ENCODE results near the gene PACSIN2. TPM values are rescaled to one million over a fixed set of nuclear protein-coding genes. Genes with fewer than 3 reads are reported as not detected.

PACSIN2 gene
- total and polyA plus RNA-seq, 4 donors: 40.3 to 149 (median 84.0) TPM

GRCh38 chr22:42947211-42947990 is 67.5 kb downstream of the PACSIN2 start:
- H3K36me3 ChIP-seq (ENCODE audit: control insufficient read depth in 4 of 4, insufficient read depth in 4 of 4, low read length in 4 of 4): peaks cover 0 to 4% (median 2%) of the 10 kb centered on the region in 4 donors
- no peaks in the 10 kb centered on the region for H3K27me3 ChIP-seq (ENCODE audit: control insufficient read depth in 3 of 3, insufficient read depth in 3 of 3, low read length in 2 of 3)
- TF ChIP-seq, protein P1, sequence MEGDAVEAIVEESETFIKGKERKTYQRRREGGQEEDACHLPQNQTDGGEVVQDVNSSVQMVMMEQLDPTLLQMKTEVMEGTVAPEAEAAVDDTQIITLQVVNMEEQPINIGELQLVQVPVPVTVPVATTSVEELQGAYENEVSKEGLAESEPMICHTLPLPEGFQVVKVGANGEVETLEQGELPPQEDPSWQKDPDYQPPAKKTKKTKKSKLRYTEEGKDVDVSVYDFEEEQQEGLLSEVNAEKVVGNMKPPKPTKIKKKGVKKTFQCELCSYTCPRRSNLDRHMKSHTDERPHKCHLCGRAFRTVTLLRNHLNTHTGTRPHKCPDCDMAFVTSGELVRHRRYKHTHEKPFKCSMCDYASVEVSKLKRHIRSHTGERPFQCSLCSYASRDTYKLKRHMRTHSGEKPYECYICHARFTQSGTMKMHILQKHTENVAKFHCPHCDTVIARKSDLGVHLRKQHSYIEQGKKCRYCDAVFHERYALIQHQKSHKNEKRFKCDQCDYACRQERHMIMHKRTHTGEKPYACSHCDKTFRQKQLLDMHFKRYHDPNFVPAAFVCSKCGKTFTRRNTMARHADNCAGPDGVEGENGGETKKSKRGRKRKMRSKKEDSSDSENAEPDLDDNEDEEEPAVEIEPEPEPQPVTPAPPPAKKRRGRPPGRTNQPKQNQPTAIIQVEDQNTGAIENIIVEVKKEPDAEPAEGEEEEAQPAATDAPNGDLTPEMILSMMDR (IDR thresholded peaks at IDR 0.05; ENCODE audit: control extremely low read depth, extremely low read depth): no peak
- H3K4me3 ChIP-seq: no peak overlapping the region
- 64 to 65% methylated on average over 12 to 13 of the region's 13 CpGs for WGBS, 2 donors
- peak; percentile 46 to 64 (median 62) for DNase-seq
- no peak overlapping the region for H3K9ac ChIP-seq (ENCODE audit: insufficient read depth in 1 of 2, low read length in 2 of 2)
- no peak for ATAC-seq (ENCODE audit: insufficient read depth, low FRiP score)
- no peaks in the 10 kb centered on the region for H3K9me3 ChIP-seq (ENCODE audit: control insufficient read depth in 4 of 4, insufficient read depth in 3 of 4, low read length in 3 of 4)
- peak overlapping the region; percentile 10 to 15 for H3K27ac ChIP-seq (ENCODE audit: low read depth in 1 of 2, low read length in 1 of 2)
- H3K4me1 ChIP-seq (ENCODE audit: control insufficient read depth in 5 of 5, insufficient read depth in 5 of 5, low read length in 5 of 5): peaks cover 0 to 49% (median 24%) of the 10 kb centered on the region in 5 donors

DNA sequence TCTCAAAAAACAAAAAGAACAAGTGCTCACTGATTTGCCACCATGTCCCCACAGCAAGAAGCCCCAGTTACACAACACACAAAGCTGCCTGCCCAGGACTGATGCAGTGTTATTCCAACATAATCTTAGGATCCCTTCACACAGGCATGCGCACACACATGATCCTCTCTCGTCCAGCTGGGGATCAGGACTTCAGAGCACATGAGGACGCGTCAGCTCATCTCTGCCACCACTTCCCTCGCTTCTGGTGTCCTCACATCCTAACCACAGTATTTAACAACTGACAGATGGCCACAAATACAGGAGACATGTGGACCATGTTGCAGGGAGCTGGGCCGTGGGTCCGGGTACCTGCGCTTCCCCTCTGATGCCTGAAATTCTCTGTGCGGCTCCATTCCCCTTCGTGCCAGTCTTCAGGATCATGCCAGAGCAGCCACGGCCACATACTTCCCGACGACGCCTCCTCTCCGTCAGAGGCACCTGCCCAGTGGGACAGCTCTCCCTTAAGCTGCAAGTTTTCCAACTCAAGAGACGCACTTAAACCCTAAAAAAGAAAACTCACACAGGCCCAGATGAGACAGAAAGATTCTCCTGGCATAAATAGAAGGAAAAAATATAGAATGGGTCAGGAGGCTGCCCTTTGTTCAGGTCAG is 68.3 kb downstream of the PACSIN2 start:
- H3K27me3 ChIP-seq (ENCODE audit: control insufficient read depth in 3 of 3, insufficient read depth in 3 of 3, low read length in 2 of 3): no peaks in the 10 kb centered on the region
- ATAC-seq (ENCODE audit: insufficient read depth, low FRiP score): no peak
- TF ChIP-seq, protein P1 (IDR thresholded peaks at IDR 0.05; ENCODE audit: control extremely low read depth, extremely low read depth): no peak
- 55 to 79% methylated on average over 16 of the region's 16 CpGs for WGBS, 2 donors
- H3K9me3 ChIP-seq (ENCODE audit: control insufficient read depth in 4 of 4, insufficient read depth in 3 of 4, low read length in 3 of 4): no peaks in the 10 kb centered on the region
- H3K4me3 ChIP-seq: no peak overlapping the region
- peaks cover 0 to 4% (median 2%) of the 10 kb centered on the region in 4 donors for H3K36me3 ChIP-seq (ENCODE audit: control insufficient read depth in 4 of 4, insufficient read depth in 4 of 4, low read length in 4 of 4)
- DNase-seq: no peak
- H3K27ac ChIP-seq (ENCODE audit: low read depth in 1 of 2, low read length in 1 of 2): peak overlapping the region; percentile 10 to 41
- peak overlapping the region in 1 of 2 donors; percentile 19 for H3K9ac ChIP-seq (ENCODE audit: insufficient read depth in 1 of 2, low read length in 2 of 2)
- peaks cover 0 to 49% (median 23%) of the 10 kb centered on the region in 5 donors for H3K4me1 ChIP-seq (ENCODE audit: control insufficient read depth in 5 of 5, insufficient read depth in 5 of 5, low read length in 5 of 5)

DNA sequence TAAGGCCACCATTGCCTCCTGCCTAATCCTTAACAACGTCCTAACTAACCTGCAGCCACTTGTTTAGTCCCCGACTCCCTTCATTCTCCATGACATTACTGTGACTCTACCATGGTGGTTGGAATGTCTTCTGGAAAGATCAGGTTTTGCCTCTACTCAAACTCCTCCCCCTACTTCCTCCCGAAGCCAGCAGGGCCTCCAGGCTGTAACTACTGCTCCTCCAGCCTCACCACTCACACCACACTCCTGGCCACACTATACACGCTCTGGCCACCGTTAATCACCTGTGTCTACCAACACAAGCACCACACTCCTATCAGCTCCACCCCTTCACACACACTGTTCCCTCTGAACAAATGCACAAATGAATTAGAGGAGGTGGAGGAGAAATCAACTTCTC is 69.2 kb downstream of the PACSIN2 start:
- Histone ChIP-seq H3K9ac (ENCODE audit: insufficient read depth in 1 of 2, low read length in 2 of 2) (no peak overlapping the region), H3K36me3 (ENCODE audit: control insufficient read depth in 4 of 4, insufficient read depth in 4 of 4, low read length in 4 of 4) (peaks cover 0 to 4% (median 2%) of the 10 kb centered on the region in 4 donors), H3K9me3 (ENCODE audit: control insufficient read depth in 4 of 4, insufficient read depth in 3 of 4, low read length in 3 of 4) (no peaks in the 10 kb centered on the region), H3K4me1 (ENCODE audit: control insufficient read depth in 5 of 5, insufficient read depth in 5 of 5, low read length in 5 of 5) (peaks cover 0 to 40% (median 14%) of the 10 kb centered on the region in 5 donors), H3K27ac (ENCODE audit: low read depth in 1 of 2, low read length in 1 of 2) (peak overlapping the region in 1 of 2 donors; percentile 28), H3K27me3 (ENCODE audit: control insufficient read depth in 3 of 3, insufficient read depth in 3 of 3, low read length in 2 of 3) (no peaks in the 10 kb centered on the region), H3K4me3 (no peak overlapping the region)
- ATAC-seq (ENCODE audit: insufficient read depth, low FRiP score) (no peak), DNase-seq (no peak)
- WGBS, 2 donors: 51 to 59% methylated on average over 5 of the region's 5 CpGs
- TF ChIP-seq, protein P1 (IDR thresholded peaks at IDR 0.05; ENCODE audit: control extremely low read depth, extremely low read depth): no peak
